Measurements from ENCODE around the gene STIM2. TPM values are rescaled to one million over a fixed set of nuclear protein-coding genes. Genes with fewer than 3 reads are reported as not detected.

The STIM2 gene
- total and polyA plus RNA-seq, 2 donors (not counting 1 experiment from before 2014, with no cell fraction given): 48.6 to 96.0 TPM

DNA sequence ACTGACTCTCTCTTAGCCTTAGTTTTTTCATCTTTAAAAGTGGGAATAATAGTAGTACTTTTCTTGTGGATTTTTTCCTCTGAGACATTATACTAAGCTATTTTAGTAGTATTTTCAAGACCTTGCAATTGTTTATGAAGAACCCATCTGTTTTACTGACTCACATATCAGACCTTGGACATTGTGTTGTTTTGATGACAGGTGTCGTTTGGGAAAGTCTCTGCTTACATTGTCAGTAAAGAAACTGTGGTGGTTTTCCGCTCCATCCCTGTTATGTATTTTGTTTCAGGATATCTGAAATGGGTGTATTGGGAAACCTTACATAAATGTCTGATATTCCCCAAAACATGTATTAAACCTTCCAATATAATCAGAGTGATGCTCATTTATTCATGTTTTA lies 92.2 kb downstream of the STIM2 start:
- peaks cover 31% of the 10 kb centered on the region for H4K20me1 ChIP-seq (ENCODE audit: control insufficient read depth, insufficient read depth, low read length, poor library complexity, severe bottlenecking)
- Mint-ChIP-seq H3K9me3 (ENCODE audit: insufficient read depth) (no peaks in the 10 kb centered on the region), H3K27ac (no peak overlapping the region), H3K4me3 (no peak overlapping the region), H3K4me1 (peaks cover 36% of the 10 kb centered on the region), H3K27me3 (no peaks in the 10 kb centered on the region)
- intact Hi-C loops (cut with micrococcal nuclease): loop anchor here (5.0 kb wide), 1 partner anchor 39 kb away; no protein-coding TSS in a partner anchor
- H3K79me2 ChIP-seq (ENCODE audit: control insufficient read depth, insufficient read depth, low read length): peaks cover 83% of the 10 kb centered on the region
- H3K9me3 ChIP-seq (ENCODE audit: control extremely low read depth in 1 of 3, control insufficient read depth in 2 of 3, insufficient read depth in 1 of 3, low read length in 2 of 3): peaks cover 0 to 5% (median 3%) of the 10 kb centered on the region in 3 donors
- ATAC-seq (ENCODE audit: low read depth) (no peak), DNase-seq (no peak)
- no peaks in the 10 kb centered on the region for H3K27me3 ChIP-seq (replicated peaks in 1 of 4; ENCODE audit: control extremely low read depth in 1 of 4, control insufficient read depth in 3 of 4, insufficient read depth in 4 of 4, low read length in 3 of 4)
- POLR2A ChIA-PET: no interaction called here
- H3K36me3 ChIP-seq (replicated peaks in 1 of 2; ENCODE audit: control extremely low read depth in 1 of 2, control insufficient read depth in 1 of 2, extremely low read depth in 1 of 2, insufficient read depth in 2 of 2, low read length in 1 of 2): peaks cover 0 to 6% of the 10 kb centered on the region in 2 experiments
- CTCF ChIA-PET: no interaction called here
- no peak overlapping the region for H3K9ac ChIP-seq (ENCODE audit: low read length)
- no peak overlapping the region for H3K4me3 ChIP-seq (ENCODE audit: control extremely low read depth in 1 of 5, extremely low read depth in 1 of 5, insufficient read depth in 1 of 5, low read depth in 2 of 5, low read length in 4 of 5)
- TF ChIP-seq CTCF (IDR thresholded peaks at IDR 0.05) (no peak), EZH2 (IDR thresholded peaks at IDR 0.05; ENCODE audit: borderline replicate concordance, insufficient read depth, low read depth, low read length, poor library complexity, severe bottlenecking) (no peak)
- no peak overlapping the region for H2AFZ ChIP-seq (ENCODE audit: insufficient read depth, low read depth, low read length, poor library complexity, severe bottlenecking)
- no peak overlapping the region for H3K27ac ChIP-seq (ENCODE audit: low read length in 2 of 2)
- H3K4me2 ChIP-seq (replicated peaks; ENCODE audit: low read depth, low read length, poor library complexity, severe bottlenecking): no peak overlapping the region
- peaks cover 7 to 19% of the 10 kb centered on the region in 2 donors for H3K4me1 ChIP-seq (ENCODE audit: control insufficient read depth in 2 of 2, insufficient read depth in 2 of 2, low read length in 2 of 2)
- no CpG with 5 or more reads among the region's 2 CpGs for WGBS (ENCODE audit: insufficient coverage)

- WGBS (ENCODE audit: insufficient coverage): no CpG with 5 or more reads among the region's 2 CpGs
- no peak overlapping the region for H2AFZ ChIP-seq (ENCODE audit: insufficient read depth, low read depth, low read length, poor library complexity, severe bottlenecking)
- H3K4me2 ChIP-seq (replicated peaks; ENCODE audit: low read depth, low read length, poor library complexity, severe bottlenecking): peak overlapping the region; percentile 50
- H3K4me1 ChIP-seq (ENCODE audit: control insufficient read depth in 2 of 2, insufficient read depth in 2 of 2, low read length in 2 of 2): peaks cover 7 to 19% of the 10 kb centered on the region in 2 donors
- Mint-ChIP-seq H3K27ac (peak overlapping the region; percentile 66), H3K4me1 (peaks cover 31% of the 10 kb centered on the region), H3K4me3 (peak overlapping the region; percentile 49), H3K27me3 (no peaks in the 10 kb centered on the region), H3K9me3 (ENCODE audit: insufficient read depth) (no peaks in the 10 kb centered on the region)
- H4K20me1 ChIP-seq (ENCODE audit: control insufficient read depth, insufficient read depth, low read length, poor library complexity, severe bottlenecking): peaks cover 26% of the 10 kb centered on the region
- POLR2A ChIA-PET: no interaction called here
- no peak overlapping the region for H3K9ac ChIP-seq (ENCODE audit: low read length)
- no peaks in the 10 kb centered on the region for H3K27me3 ChIP-seq (replicated peaks in 1 of 4; ENCODE audit: control extremely low read depth in 1 of 4, control insufficient read depth in 3 of 4, insufficient read depth in 4 of 4, low read length in 3 of 4)
- intact Hi-C loops (cut with micrococcal nuclease): loop anchor here (5.0 kb wide), 1 partner anchor 39 kb away; no protein-coding TSS in a partner anchor
- no peak for TF ChIP-seq CTCF (IDR thresholded peaks at IDR 0.05)
- no peak for TF ChIP-seq EZH2 (IDR thresholded peaks at IDR 0.05; ENCODE audit: borderline replicate concordance, insufficient read depth, low read depth, low read length, poor library complexity, severe bottlenecking)
- ATAC-seq (ENCODE audit: low read depth): no peak
- H3K79me2 ChIP-seq (ENCODE audit: control insufficient read depth, insufficient read depth, low read length): peaks cover 80% of the 10 kb centered on the region
- CTCF ChIA-PET: no interaction called here
- peak overlapping the region in 1 of 2 donors; percentile 44 for H3K27ac ChIP-seq (ENCODE audit: low read length in 2 of 2)
- H3K36me3 ChIP-seq (replicated peaks in 1 of 2; ENCODE audit: control extremely low read depth in 1 of 2, control insufficient read depth in 1 of 2, extremely low read depth in 1 of 2, insufficient read depth in 2 of 2, low read length in 1 of 2): peaks cover 0 to 7% of the 10 kb centered on the region in 2 experiments
- H3K4me3 ChIP-seq (ENCODE audit: control extremely low read depth in 1 of 5, extremely low read depth in 1 of 5, insufficient read depth in 1 of 5, low read depth in 2 of 5, low read length in 4 of 5): peak overlapping the region in 1 of 5 experiments; percentile 8
- peaks cover 0 to 5% (median 3%) of the 10 kb centered on the region in 3 donors for H3K9me3 ChIP-seq (ENCODE audit: control extremely low read depth in 1 of 3, control insufficient read depth in 2 of 3, insufficient read depth in 1 of 3, low read length in 2 of 3)
- no peak for DNase-seq
Observed at GRCh38 chr4:26953366-26953765, 92.7 kb downstream of the STIM2 start.

Data from B cell (primary cell).